GM12878 (cell line): ENCODE measurements around the gene ZGLP1. TPM values are rescaled to one million over a fixed set of nuclear protein-coding genes. Genes with fewer than 3 reads are reported as not detected.

Source experiments
- CTCF ChIP-seq, 3 experiments: IDR thresholded peaks in 2 of 3; conservative IDR thresholded peaks in 1 of 3; 2 replicates each; pipeline ENCODE4 v1.5.1; 2011; ENCODE audit warnings: low read depth in 3 of 3, low read length in 3 of 3, mild to moderate bottlenecking in 3 of 3, control low read depth in 2 of 3, moderate library complexity in 2 of 3, inconsistent platforms in 1 of 3, mixed read lengths in 1 of 3; ENCODE audit not compliant: control insufficient read depth in 2 of 3, insufficient read depth in 1 of 3; ENCODE audit errors: extremely low read depth in 1 of 3
- FOXK2 ChIP-seq: fragments of 450-650 bp; IDR thresholded peaks from 2 replicates; pipeline ENCODE4 v1.6.1; 2017; ENCODE audit warnings: mild to moderate bottlenecking, moderate library complexity
- HDAC2 ChIP-seq: fragments of 200-600 bp; sonication (generic); IDR thresholded peaks from 2 replicates; pipeline ENCODE4 v1.6.1; 2017
- IRF3 ChIP-seq: fragments of 450-650 bp; IDR thresholded peaks from 2 replicates; pipeline ENCODE4 v1.6.1; 2014; ENCODE audit warnings: mild to moderate bottlenecking
- NRF1 ChIP-seq: conservative IDR thresholded peaks from 2 replicates; pipeline ENCODE4 v1.6.1; 2011; ENCODE audit warnings: mild to moderate bottlenecking, low read depth, low read length, improper control_type of control experiment
- SMARCA5 ChIP-seq: fragments of 450-650 bp; IDR thresholded peaks from 2 replicates; pipeline ENCODE4 v1.6.1; 2017; ENCODE audit warnings: mild to moderate bottlenecking
- TBL1XR1 ChIP-seq: IDR thresholded peaks from 2 replicates; pipeline ENCODE4 v1.6.1; 2012; ENCODE audit warnings: low read depth, low read length, improper control_type of control experiment
- YBX1 ChIP-seq: fragments of 450-650 bp; IDR thresholded peaks from 2 replicates; pipeline ENCODE4 v1.6.1; 2016; ENCODE audit warnings: antibody characterized with exemption
- ZBTB4 ChIP-seq: fragments of 450-650 bp; formaldehyde crosslinking; IDR thresholded peaks from 2 replicates; pipeline ENCODE4 v1.4.0; 2022; ENCODE audit warnings: mild to moderate bottlenecking, moderate library complexity
- ZNF384 ChIP-seq: IDR thresholded peaks from 2 replicates; pipeline ENCODE4 v1.6.1; 2012; ENCODE audit warnings: low read depth, mild to moderate bottlenecking, low read length, improper control_type of control experiment, borderline replicate concordance
- ZNF687 ChIP-seq: fragments of 450-650 bp; IDR thresholded peaks from 2 replicates; pipeline ENCODE4 v1.6.1; 2017; ENCODE audit warnings: mild to moderate bottlenecking, moderate library complexity
- polyA plus RNA-seq, 11 experiments: library from polyadenylated mRNA; depleted of rRNA in 4 of 11; unstranded in 6 of 11; stranded (reverse) in 5 of 11; fragments of >200 nt; fragmentation: Nextera tagmentation in 4 of 11; fragmentation: Illumina TruSeq in 1 of 11; extraction: Ambion mirVana in 4 of 11; extraction: Trizol in 1 of 11; gene quantifications; 1 replicate in 1 of 11; 2 replicates in 10 of 11; pipeline versions ENCODE4 v1.2.1 to v1.2.3, GENCODE V29; 2011 to 2016; ENCODE audit warnings: inconsistent platforms in 2 of 11, missing spikeins in 2 of 11, low read depth in 1 of 11
- total RNA-seq, 4 experiments: library from RNA; depleted of rRNA in 3 of 4; stranded (reverse); fragments of >200 nt in 3 of 4; fragmentation: Illumina TruSeq in 1 of 4; extraction: Trizol in 1 of 4; gene quantifications; 2 replicates each; pipeline versions ENCODE4 v1.2.1 to v1.2.3, GENCODE V29; 2013 to 2021

Gene ZGLP1
- total and polyA plus RNA-seq, 10 of the 15 experiments (the other 5 are each of a cell fraction or from before 2014, with no cell fraction given), result 0.29 to 5.6 (median 1.3) TPM

GRCh38 chr19:10309423-10309822, at the start of gene ZGLP1 (continued):
- TF ChIP-seq CTCF (IDR thresholded peaks at IDR 0.05 in 2 of 3, conservative IDR thresholded peaks at IDR 0.05 in 1 of 3; ENCODE audit: control insufficient read depth in 2 of 3, extremely low read depth in 1 of 3, insufficient read depth in 1 of 3, low read depth in 3 of 3, low read length in 3 of 3) (no peak), IRF3 (no peak), ZBTB4 (CRISPR knock-in tag) (no peak), FOXK2 (no peak), ZNF384 (no peak), SMARCA5 (no peak), TBL1XR1 (no peak), YBX1 (no peak), NRF1 (no peak), ZNF687 (no peak), HDAC2 (no peak)
